PC-9 (cell line): ENCODE results near the gene SF3B2. TPM values are rescaled to one million over a fixed set of nuclear protein-coding genes. Genes with fewer than 3 reads are reported as not detected.

ENCODE experiments used
- BruUV-seq: library from RNA; stranded (reverse); fragments of 400-500 nt; replicated peaks from 2 replicates; lab custom pipeline; 2021; lab: Mats Ljungman, UMichigan
- CTCF ChIA-PET: fragments of 300-600 bp; sonication (Branson Sonifier 250); formaldehyde crosslinking; loops from one replicate; lab custom pipeline; 2022; ENCODE audit warnings: antibody characterized with exemption; lab: Charles Lee
- POLR2A ChIA-PET: fragments of 300-600 bp; sonication (Branson Sonifier 250); formaldehyde crosslinking; loops from one replicate; lab custom pipeline; 2022; ENCODE audit warnings: antibody characterized with exemption; ENCODE audit not compliant: unreplicated experiment; lab: Charles Lee
- DNase-seq, 2 experiments: peaks; one replicate each; pipeline versions ENCODE4 v3.0.0 to v3.0.0-alpha.2; 2015 to 2022; ENCODE audit warnings: mixed read lengths in 1 of 2
- H2AFZ ChIP-seq: fragments of 200-600 bp; sonication (generic); 2 replicates; pipeline ENCODE4 v1.8.1; 2017; ENCODE audit warnings: antibody characterized with exemption
- H3F3A ChIP-seq: fragments of 200-600 bp; sonication (generic); 2 replicates; pipeline ENCODE4 v1.8.1; 2017; ENCODE audit warnings: antibody characterized with exemption, mild to moderate bottlenecking, low read depth; ENCODE audit not compliant: insufficient read depth
- H3K27ac ChIP-seq: fragments of 200-600 bp; sonication (generic); 2 replicates; pipeline ENCODE4 v1.6.1; 2016; ENCODE audit warnings: mixed run types
- H3K27me3 ChIP-seq: fragments of 200-600 bp; sonication (generic); 2 replicates; pipeline ENCODE4 v1.6.1; 2016; ENCODE audit warnings: low read depth, mixed run types; ENCODE audit not compliant: insufficient read depth
- H3K36me3 ChIP-seq: fragments of 200-600 bp; sonication (generic); 2 replicates; pipeline ENCODE4 v1.6.1; 2016; ENCODE audit warnings: low read depth, mixed run types
- H3K4me1 ChIP-seq: fragments of 200-600 bp; sonication (generic); replicated peaks from 2 replicates; pipeline ENCODE4 v1.6.1; 2016; ENCODE audit warnings: mixed run types; ENCODE audit not compliant: insufficient read depth
- H3K4me2 ChIP-seq: fragments of 200-600 bp; sonication (generic); 2 replicates; pipeline ENCODE4 v1.6.1; 2017; ENCODE audit warnings: mixed run types
- H3K4me3 ChIP-seq: fragments of 200-600 bp; sonication (generic); 2 replicates; pipeline ENCODE4 v1.6.1; 2016; ENCODE audit warnings: mixed run types
- H3K79me2 ChIP-seq: fragments of 200-600 bp; sonication (generic); 2 replicates; pipeline ENCODE4 v1.6.1; 2017; ENCODE audit warnings: low read depth, mixed run types
- H3K9me2 ChIP-seq: fragments of 200-600 bp; sonication (generic); 2 replicates; pipeline ENCODE4 v1.8.1; 2017; ENCODE audit warnings: mild to moderate bottlenecking; ENCODE audit not compliant: insufficient read depth
- H3K9me3 ChIP-seq: fragments of 200-600 bp; sonication (generic); 2 replicates; pipeline ENCODE4 v1.8.1; 2016; ENCODE audit warnings: low read depth; ENCODE audit not compliant: insufficient read depth
- H4K20me1 ChIP-seq: fragments of 200-600 bp; sonication (generic); 2 replicates; pipeline ENCODE4 v1.8.1; 2017; ENCODE audit not compliant: insufficient read depth
- CTCF ChIP-seq: fragments of 200-600 bp; sonication (generic); conservative IDR thresholded peaks from 2 replicates; pipeline ENCODE4 v1.6.1; 2017; ENCODE audit warnings: mixed run types, antibody characterized with exemption, mild to moderate bottlenecking, moderate library complexity
- EZH2 ChIP-seq: fragments of 200-600 bp; sonication (generic); IDR thresholded peaks from 2 replicates; pipeline ENCODE4 v1.8.0; 2017; ENCODE audit warnings: antibody characterized with exemption, low read depth
- intact Hi-C: fragments of 100-400 bp; cut with micrococcal nuclease; formaldehyde crosslinking; loops from one replicate; pipeline ENCODE4 v1.10.0; 2022; ENCODE audit not compliant: unreplicated experiment
- total RNA-seq: library from RNA; stranded (reverse); gene quantifications from 2 replicates; pipeline ENCODE4 v1.2.3, GENCODE V29; 2021

Gene SF3B2
- total RNA-seq, 1 experiment from 2014 or later, result 224 TPM

GRCh38 chr11:66116576-66117361, 64.6 kb downstream of the SF3B2 start:
- H3K9me3 ChIP-seq, result no peaks in the 10 kb centered on the region
- peaks cover 52% of the 10 kb centered on the region for H3F3A ChIP-seq
- DNase-seq, result no peak
- POLR2A ChIA-PET, result interaction anchor here (0.6 kb wide), 1 partner anchor 9 kb away, joined by 7 read pairs; no protein-coding TSS in a partner anchor
- BruUV-seq, result no TSS peak
- H3K36me3 ChIP-seq, result no peaks in the 10 kb centered on the region
- H3K27me3 ChIP-seq, result no peaks in the 10 kb centered on the region
- H3K79me2 ChIP-seq, result peaks cover 71% of the 10 kb centered on the region
- H3K27ac ChIP-seq, result no peak overlapping the region
- peaks cover 55% of the 10 kb centered on the region for H3K4me1 ChIP-seq
- H4K20me1 ChIP-seq, result no peaks in the 10 kb centered on the region
- no peak overlapping the region for H2AFZ ChIP-seq
- CTCF ChIA-PET, result interaction anchor here (0.7 to 1.0 kb wide), 2 partner anchors 9 to 36 kb away, joined by 3 to 6 read pairs; no protein-coding TSS in a partner anchor
- intact Hi-C loops, result no loop called here
- H3K9me2 ChIP-seq, result no peaks in the 10 kb centered on the region
- H3K4me2 ChIP-seq, result no peak overlapping the region
- TF ChIP-seq EZH2, result no peak
- no peak for TF ChIP-seq CTCF
- H3K4me3 ChIP-seq, result no peak overlapping the region

- no peak for DNase-seq
- peaks cover 35% of the 10 kb centered on the region for H3F3A ChIP-seq
- peaks cover 63% of the 10 kb centered on the region for H3K79me2 ChIP-seq
- intact Hi-C loops, result no loop called here
- H3K9me3 ChIP-seq, result no peaks in the 10 kb centered on the region
- H2AFZ ChIP-seq, result peak overlapping the region; percentile 44; the same call in 1 of the 2 replicates
- no peaks in the 10 kb centered on the region for H3K36me3 ChIP-seq
- H3K4me1 ChIP-seq, result peaks cover 37% of the 10 kb centered on the region
- BruUV-seq, result no TSS peak
- peak overlapping the region; percentile 60 for H3K4me2 ChIP-seq
- H3K27me3 ChIP-seq, result no peaks in the 10 kb centered on the region
- 0 out of 2 replicates have a peak overlapping the region, but pooled peaks have one; percentile 15 for H3K4me3 ChIP-seq
- ChIA-PET CTCF (interaction anchor here (0.5 to 0.8 kb wide), 6 partner anchors 8 to 102 kb away, joined by 3 to 17 read pairs (median 6); no protein-coding TSS in a partner anchor), POLR2A (interaction anchor here (0.7 kb wide), 2 partner anchors 14 to 27 kb away, joined by 3 to 8 read pairs; no protein-coding TSS in a partner anchor)
- H4K20me1 ChIP-seq, result no peaks in the 10 kb centered on the region
- no peaks in the 10 kb centered on the region for H3K9me2 ChIP-seq
- TF ChIP-seq EZH2 (no peak), CTCF (no peak)
- H3K27ac ChIP-seq, result peak overlapping the region; percentile 86
Measured at GRCh38 chr11:66118847-66119246, 66.7 kb downstream of the SF3B2 start.

Other genes with a start within 250 kb of the SF3B2 start
- gene SNX32, start 218.4 kb upstream of the SF3B2 start, total RNA-seq, result not detected in 2 replicates
- gene CFL1, start 194.2 kb upstream of the SF3B2 start, total RNA-seq, result 1,598 and 1,798 TPM in 2 replicates
- 62.7 and 64.2 TPM in 2 replicates for gene MUS81, start 191.9 kb upstream of the SF3B2 start, total RNA-seq
- gene EFEMP2, start 179.6 kb upstream of the SF3B2 start, total RNA-seq, result 18.1 and 32.3 TPM in 2 replicates
- gene CTSW, start 172.5 kb upstream of the SF3B2 start, total RNA-seq, result not detected in 2 replicates
- 105 and 141 TPM in 2 replicates for gene FIBP, start 163.9 kb upstream of the SF3B2 start, total RNA-seq
- gene CCDC85B, start 161.7 kb upstream of the SF3B2 start, total RNA-seq, result 45.0 and 95.0 TPM in 2 replicates
- gene FOSL1, start 152.0 kb upstream of the SF3B2 start, total RNA-seq, result 58.8 and 69.9 TPM in 2 replicates
- gene C11orf68, start 133.3 kb upstream of the SF3B2 start, total RNA-seq, result 36.5 and 43.9 TPM in 2 replicates
- 196 and 220 TPM in 2 replicates for gene DRAP1, start 132.9 kb upstream of the SF3B2 start, total RNA-seq
- gene TSGA10IP, start 106.9 kb upstream of the SF3B2 start, total RNA-seq, result not detected in 2 replicates
- 74.6 and 78.8 TPM in 2 replicates for gene SART1, start 90.6 kb upstream of the SF3B2 start, total RNA-seq
- 42.9 and 55.2 TPM in 2 replicates for gene EIF1AD, start 50.2 kb upstream of the SF3B2 start, total RNA-seq
- 386 and 513 TPM in 2 replicates for gene BANF1, start 49.9 kb upstream of the SF3B2 start, total RNA-seq
- 52.0 and 58.5 TPM in 2 replicates for gene CST6, start 40.4 kb upstream of the SF3B2 start, total RNA-seq
- 2.3 and 4.2 TPM in 2 replicates for gene CATSPER1, start 25.9 kb upstream of the SF3B2 start, total RNA-seq
- not detected in 2 replicates for gene GAL3ST3, start 3.2 kb upstream of the SF3B2 start, total RNA-seq
- 100 and 102 TPM in 2 replicates for gene PACS1, start 17.9 kb downstream of the SF3B2 start, total RNA-seq
- 48.3 and 58.4 TPM in 2 replicates for gene KLC2, start 205.3 kb downstream of the SF3B2 start, total RNA-seq
- 209 and 232 TPM in 2 replicates for gene RAB1B, start 216.3 kb downstream of the SF3B2 start, total RNA-seq
- 5.5 and 6.8 TPM in 2 replicates for gene CNIH2, start 225.8 kb downstream of the SF3B2 start, total RNA-seq
- 81.8 and 84.8 TPM in 2 replicates for gene YIF1A, start 236.8 kb downstream of the SF3B2 start, total RNA-seq
- 0.15 and 0.22 TPM in 2 replicates for gene TMEM151A, start 239.5 kb downstream of the SF3B2 start, total RNA-seq